LNCAP (cell line): Measurements from ENCODE around the gene WIZ.

Source experiments
- TF ChIP-seq, protein P1 (sequence below): fragments of 450-650 bp; IDR thresholded peaks from 2 replicates; pipeline ENCODE4 v1.5.1; 2017; ENCODE audit warnings: mild to moderate bottlenecking

Gene WIZ

DNA sequence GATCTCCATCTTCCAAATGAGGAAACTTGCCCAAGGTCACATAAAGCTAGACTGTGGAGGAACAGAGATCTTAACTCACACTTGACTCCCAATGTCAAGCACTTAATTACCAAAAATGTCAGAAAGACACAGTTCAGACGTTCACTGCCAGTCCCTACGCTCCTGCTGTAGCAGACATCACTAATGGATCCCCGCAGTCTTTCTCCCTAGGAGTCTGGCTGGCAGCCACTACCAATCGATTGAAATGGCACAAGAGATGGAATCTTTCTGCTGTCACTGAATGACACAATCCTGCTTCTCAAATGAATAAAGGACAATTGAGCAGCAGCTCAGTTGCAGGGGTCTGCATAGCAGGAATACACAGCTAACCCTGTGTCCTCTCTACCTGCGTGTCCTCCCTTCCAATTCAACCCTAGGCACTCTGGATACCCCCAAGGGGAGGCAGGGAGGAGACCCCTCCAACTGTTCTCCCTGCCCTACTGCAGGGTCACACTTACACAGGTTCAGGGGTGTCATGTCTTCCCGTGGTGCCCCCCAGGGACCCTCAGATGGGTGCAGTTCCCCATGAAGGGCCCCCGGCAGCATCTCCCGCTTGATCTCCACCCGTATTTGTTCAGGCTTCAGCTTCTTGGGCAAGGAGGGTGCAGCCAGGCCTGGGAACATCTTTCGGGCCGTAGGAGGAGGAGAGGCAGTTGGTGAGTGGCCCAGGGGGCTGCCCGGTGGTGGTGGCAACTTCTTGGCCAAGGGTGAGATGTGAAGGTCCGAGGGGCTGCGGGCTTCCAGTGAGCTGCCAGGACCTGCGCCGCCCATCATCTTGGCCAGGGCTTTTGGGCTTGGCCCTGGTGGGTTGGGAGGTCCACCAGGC lies 23.0 kb downstream of the WIZ start:
- TF ChIP-seq, protein P1, sequence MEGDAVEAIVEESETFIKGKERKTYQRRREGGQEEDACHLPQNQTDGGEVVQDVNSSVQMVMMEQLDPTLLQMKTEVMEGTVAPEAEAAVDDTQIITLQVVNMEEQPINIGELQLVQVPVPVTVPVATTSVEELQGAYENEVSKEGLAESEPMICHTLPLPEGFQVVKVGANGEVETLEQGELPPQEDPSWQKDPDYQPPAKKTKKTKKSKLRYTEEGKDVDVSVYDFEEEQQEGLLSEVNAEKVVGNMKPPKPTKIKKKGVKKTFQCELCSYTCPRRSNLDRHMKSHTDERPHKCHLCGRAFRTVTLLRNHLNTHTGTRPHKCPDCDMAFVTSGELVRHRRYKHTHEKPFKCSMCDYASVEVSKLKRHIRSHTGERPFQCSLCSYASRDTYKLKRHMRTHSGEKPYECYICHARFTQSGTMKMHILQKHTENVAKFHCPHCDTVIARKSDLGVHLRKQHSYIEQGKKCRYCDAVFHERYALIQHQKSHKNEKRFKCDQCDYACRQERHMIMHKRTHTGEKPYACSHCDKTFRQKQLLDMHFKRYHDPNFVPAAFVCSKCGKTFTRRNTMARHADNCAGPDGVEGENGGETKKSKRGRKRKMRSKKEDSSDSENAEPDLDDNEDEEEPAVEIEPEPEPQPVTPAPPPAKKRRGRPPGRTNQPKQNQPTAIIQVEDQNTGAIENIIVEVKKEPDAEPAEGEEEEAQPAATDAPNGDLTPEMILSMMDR: no peak

DNA sequence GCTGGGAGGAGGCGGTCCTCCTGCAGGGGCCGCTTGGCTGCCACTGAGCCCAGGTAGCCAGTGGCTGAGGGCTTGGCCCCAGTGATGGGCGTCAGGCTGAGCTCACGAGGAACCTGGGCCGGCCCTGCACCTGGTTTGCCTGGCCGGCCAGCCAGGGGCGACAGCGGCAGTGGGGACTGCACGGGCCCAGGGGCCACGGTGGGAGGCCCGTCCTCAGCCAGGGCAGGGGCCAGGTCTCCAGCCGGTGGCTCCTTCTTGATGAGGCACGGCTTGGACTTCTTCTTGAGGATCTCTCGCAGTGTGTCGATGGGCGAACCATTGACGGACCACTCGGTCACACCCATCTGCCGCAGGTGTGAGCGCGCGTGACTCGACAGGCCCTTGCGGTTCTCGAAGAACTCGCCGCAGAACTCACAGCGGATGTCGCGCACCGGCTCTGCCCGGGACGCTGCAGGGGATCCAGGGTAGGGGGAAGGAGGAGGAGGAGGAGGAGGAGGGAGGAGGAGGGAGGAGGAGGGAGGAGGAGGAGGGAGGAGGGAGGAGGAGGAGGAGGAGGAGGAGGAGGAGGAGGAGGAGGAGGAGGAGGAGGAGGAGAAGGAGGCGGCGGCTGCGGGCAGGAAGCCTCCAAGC lies 24.3 kb downstream of the WIZ start:
- TF ChIP-seq, protein P1: no peak

DNA sequence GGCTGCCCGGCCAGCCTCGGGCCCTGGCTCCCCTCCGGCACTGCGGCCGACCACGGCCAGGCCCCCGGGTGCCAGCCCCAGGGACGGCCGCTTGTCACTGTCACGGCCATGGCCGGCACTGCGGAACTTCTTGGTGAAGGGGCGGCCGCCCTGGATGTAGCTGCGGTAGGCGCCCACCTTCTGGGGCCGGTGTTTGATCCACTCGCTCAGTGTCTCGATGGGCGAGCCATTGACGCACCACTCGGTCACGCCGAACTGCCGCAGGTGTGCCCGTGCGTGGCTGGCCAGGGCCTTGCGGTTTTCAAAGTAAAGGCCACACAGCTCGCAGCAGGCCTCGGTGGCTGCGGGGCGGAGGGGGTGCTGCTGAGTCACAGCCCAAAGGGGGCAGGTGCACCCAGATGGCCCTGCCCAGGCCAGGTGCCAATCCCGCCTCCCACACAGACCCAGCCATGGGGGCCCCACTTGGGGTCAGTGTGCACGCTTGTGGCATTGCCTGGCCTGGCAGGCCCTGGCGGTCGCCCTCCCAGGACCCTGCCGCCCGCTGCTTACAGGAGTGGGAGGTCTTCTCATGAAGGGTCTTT lies 25.0 kb downstream of the WIZ start:
- TF ChIP-seq, protein P1: no peak

DNA sequence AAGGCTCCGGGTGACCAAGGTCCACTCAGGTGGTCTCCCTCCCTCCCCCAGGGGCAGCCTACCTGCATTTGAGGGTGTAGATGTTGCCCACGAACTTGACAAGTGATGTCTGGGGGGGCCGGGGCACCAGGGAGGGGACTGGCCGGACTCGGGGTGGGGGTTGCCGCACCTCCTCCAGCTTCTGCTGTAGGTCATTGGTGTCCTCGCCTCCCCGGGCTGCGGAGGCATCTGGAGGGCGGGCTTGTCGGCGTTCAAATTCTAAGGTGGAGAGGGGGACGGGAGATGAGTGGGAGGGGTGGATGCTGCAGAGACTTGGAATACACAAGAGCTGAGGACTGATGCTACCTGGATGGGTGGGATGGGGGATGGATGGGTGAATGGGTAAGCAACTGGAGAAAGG lies 25.6 kb downstream of the WIZ start:
- TF ChIP-seq, protein P1: no peak

DNA sequence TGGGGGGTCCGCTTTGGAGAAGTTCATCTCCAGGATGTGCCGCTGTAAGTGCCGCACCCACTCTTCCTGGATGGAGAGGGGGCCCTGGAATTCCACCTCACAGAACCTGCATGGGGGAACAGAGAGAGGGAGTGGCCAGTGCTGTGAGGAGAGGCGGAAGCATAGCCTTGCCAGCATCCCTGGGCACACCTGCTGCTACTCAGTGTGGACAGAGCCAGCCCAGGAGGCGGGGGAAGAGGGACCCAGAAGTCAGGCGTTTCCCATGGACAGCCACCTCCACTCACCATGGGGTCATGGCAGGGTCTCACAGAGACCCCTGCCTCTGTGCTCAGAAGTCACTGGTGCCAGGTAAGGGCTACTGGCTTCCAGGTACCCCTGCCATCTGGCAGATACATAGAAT lies 26.6 kb downstream of the WIZ start:
- TF ChIP-seq, protein P1: no peak

DNA sequence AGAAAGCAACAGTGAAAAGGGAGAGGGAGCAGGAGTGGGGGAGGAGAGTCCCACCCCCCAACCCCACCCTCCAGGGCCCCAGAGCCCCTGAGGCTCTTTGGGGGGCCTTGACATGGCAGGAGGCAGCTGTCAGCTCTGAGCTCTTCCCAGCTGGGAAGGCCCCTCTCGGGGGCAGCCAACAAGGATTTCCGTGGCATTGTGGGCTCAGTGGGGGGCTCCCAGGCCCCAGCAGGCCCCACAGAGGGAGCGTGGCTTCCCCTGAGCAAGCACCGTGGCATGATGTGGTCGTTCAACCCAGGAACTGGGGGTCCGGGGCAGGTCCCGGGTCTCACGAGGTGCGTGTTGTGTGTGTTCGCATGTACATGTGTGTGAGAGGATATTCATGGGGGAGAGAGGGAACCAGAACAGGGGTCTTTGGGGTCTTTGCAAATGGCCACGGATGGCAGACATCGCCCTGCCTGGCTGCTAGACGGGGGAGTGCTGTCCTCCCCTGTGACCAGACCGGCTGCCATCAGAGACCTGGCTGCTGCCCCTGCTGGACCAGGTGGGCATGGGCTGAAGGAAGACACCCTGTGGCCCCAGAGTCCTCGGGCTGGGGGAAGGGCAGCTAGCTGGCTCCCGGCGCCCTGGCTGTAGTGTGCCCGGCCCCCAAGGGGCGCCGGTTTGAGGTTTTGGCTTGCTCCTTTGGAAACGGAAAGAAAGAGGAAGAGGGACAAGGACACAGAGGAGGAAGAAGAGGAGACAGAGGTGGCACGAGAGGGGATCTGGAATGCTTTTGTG lies 27.3 kb downstream of the WIZ start:
- TF ChIP-seq, protein P1: no peak

DNA sequence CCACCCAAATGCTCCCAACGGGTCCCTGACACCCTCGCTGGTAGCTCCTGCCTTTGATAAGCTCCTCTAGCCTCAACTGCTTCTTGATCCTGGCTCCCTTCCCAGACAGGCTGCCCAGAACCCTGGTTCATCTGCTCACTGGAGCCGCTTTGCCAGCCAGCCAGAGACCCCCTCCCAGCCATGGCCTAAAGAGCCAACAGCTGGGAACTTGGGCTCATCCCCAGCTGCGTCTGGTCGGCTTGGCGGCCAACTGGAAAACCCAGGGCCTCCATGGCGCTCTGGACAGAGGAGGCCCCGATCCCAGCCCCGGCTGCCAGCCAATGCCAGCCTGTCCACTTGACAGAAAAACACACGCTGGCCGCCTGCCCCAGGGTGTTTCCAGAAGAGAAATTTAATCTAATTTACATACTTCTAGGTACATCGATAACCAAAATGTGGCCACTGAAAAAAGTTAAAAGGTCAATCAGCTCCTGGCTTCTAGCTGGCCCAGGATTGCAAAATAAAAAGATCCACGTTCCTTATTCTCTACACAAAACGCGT lies 28.0 kb downstream of the WIZ start:
- TF ChIP-seq, protein P1: no peak
